ENCODE measurements around the gene LMAN2L.

LMAN2L gene

DNA sequence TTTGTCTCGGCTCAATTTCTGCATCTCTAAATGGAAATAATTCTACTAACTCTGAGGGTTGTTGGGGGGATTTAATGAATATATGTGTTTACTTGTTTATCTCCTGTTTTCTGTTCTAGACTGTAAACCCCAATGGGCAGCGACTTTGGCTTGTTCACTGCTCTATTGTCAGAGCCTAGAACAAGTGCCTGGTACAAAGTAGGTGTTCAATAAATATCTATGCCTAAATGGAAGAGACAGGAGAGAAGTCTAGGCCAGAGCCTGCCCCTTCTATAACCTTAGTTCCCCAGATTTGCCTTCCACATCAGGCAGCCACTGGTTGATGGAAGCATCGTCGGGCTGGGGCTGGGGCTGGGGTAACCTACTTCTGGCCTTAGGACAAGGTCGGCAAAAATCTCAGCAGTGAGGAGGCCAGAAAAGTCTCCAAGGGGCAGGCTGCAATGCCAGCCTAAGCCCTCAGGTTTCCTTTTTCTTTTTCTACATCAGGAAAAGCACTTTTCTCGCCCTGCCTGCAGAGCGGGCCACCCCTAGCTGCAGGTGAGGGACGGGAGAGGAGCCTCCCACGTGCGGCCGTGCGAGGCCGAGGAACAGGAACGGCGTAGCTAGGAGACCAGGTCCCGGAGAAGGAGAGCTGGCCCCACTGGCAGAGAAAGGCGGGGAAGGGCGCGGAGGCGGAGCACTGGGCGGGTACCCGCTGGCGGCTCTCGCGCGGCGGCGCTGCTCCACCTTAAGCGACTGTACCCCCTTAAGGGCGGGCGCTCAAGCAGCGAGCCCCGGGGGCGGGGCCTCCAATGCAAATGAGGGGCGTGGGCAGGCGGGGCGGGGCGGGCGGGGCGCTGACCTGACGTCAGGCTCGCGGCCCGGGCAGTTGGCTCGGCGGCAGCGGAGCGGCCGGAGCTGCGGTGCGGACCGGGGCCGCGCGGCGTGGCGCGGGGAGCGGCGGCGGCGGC, 20.4 kb upstream of the LMAN2L start, which contains the start of gene CNNM4:
TSS of gene CNNM4 (plus strand) at position 867 of the 950 bp plus-strand sequence. CDS start 98 bp downstream, outside the sequence.
- DNase-seq (ENCODE audit: low read depth), result peak; percentile 87

DNA sequence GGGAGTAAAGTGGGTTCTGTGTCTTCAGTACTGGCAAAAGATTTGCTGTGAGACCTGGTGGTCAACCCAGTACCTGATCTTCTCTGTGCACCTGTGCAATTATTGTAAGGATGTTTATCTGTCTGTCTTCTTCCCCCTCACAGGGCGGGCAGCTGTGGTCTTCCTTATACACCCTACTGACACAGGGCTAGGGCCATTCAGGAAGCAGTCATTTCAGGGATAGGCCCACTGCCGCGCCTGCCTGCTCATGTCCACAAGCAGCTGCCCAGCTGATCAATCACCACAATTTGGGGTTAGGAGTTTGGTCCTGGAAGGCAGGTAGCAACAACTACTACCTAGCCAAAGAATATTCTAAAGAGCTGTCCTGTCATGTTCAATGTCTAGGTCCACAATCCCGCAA, 19.7 kb upstream of the LMAN2L start:
- no peak for DNase-seq (ENCODE audit: low read depth)

DNA sequence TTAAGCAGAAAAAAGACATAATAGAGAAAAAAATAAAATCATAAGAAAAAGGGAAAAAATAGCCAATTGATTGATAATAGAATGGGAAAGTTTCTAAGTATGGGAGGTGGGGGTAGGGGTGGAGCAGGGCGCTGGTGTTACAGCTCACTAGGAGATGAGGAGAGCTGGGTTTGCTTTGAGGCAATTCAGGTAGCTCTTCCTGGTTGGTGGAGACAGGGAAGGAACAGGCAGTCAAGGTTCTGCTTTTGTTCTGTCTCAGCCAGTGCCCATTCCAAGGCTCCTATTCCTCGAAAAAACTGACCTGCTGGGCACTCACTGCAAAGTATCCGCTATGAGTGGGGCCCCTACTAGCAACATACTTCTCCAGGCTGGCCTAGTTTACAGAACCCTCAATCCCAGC, 19.1 kb upstream of the LMAN2L start:
- DNase-seq (ENCODE audit: low read depth), result no peak

DNA sequence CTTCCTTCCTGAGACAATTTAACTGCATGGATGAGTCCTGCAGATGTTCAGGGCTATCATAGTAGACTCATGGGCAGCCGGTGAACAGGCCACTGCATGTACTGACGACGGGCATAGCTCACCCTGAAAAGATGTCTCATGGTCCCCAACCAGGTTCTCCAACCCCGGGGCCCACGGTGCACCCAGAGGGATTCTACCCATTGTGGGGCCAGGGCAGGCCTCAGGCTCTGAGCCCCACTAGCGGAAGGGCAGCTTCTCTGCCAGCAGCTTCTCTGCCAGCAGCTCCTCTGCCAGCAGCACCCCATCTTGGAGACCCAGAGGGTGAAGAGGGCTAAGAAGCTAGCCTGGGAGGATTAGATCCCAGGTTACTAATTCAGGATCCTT, 17.6 kb upstream of the LMAN2L start:
- DNase-seq (ENCODE audit: low read depth), result no peak

DNA sequence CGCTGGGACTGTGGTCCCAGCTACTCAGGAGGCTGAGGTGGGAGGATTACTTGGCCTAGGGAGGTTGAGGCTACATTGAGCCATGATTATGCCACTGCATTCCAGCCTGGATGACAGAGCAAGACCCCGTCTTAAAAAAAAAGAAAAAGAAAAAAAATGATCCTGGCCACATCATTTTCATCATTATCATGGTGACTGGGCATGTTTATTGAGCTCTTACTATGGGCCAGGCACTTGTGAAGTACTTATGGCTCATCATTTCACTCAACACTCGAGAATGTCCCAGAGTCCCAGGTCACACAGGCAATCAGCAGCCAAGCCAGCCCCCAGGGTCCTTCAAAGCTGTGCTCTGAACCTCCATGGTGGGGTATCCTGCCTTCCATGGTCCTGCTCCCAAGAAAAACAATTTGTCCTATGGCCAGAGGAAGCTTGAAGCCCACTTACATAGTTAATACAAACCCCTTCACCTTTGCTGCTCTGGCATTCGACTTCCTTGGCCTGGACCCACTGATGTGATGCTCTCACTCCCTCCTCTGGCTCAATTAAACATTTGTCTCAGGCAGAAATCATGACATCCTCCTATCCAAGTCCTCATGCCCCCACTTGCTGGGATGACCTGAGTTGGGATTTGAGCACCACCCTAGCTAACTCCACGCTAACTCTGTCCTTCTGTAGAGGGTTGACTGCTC, 17.1 kb upstream of the LMAN2L start:
- DNase-seq (ENCODE audit: low read depth), result no peak

DNA sequence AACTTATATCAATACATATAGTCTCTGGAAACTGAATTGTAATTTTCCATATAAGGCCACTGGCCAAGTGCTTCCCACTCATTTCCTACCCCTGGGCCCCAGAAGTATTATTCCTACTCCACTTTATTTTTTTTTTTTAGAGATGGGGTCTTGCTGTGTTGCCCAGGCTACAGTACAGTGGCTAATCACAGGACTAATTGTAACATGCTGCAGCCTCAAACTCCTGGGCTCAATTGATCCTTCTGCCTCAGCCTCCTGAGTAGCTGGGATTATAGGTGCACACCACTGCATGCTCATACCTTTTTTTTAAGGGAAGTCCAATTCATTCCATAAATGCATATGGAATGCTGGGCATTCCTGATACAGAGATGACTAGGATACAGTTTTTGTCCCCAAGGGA, 14.5 kb upstream of the LMAN2L start:
- DNase-seq (ENCODE audit: low read depth), result no peak

DNA sequence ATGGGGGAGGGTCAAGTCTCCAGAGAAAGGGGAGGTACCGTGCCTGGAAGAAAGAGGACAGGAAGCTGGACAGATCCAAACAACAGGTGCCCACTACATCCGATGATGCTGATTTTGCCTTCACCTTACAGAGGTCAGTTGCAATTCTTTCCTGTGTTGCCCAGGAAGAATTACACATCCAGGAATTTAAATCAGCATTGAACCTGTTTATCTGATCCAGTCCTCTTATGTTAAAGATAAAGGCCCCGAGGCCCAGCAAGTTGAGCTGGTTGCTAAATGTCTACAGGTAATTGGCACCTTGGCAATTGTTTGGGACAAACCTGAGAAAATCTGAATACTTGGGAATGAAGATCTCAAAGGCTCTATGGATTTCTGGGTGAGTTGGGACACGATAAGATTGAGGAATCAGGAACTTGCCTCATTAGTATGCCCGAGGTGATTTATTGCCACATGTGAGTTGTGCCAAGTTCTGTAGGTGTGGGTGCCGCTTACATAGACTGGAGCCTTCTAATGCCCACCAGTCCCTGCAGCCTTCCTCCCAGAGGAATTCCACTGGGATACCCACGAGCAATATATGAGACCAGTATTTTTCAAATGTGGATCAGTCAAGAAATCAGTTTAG, 13.9 kb upstream of the LMAN2L start:
- no peak for DNase-seq (ENCODE audit: low read depth)

DNA sequence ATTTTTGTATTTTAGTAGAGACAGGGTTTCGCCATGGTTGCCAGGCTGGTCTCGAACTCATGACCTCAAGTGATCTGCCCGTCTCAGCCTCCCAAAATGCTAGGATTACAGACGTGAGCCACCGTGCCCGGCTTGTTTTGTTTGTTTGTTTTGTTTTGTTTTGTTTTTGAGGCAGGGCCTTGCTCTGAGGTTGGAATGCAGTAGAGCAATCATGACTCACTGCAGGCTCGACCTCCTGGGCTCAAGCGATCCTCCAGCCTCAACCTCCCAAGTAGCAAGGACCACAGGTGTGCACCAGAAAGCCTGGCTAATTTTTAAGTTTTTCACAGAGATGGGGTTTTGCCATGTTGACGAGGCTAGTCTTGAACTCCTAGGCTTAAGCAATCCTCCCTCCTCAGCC, 11.9 kb upstream of the LMAN2L start:
- DNase-seq (ENCODE audit: low read depth), result no peak

DNA sequence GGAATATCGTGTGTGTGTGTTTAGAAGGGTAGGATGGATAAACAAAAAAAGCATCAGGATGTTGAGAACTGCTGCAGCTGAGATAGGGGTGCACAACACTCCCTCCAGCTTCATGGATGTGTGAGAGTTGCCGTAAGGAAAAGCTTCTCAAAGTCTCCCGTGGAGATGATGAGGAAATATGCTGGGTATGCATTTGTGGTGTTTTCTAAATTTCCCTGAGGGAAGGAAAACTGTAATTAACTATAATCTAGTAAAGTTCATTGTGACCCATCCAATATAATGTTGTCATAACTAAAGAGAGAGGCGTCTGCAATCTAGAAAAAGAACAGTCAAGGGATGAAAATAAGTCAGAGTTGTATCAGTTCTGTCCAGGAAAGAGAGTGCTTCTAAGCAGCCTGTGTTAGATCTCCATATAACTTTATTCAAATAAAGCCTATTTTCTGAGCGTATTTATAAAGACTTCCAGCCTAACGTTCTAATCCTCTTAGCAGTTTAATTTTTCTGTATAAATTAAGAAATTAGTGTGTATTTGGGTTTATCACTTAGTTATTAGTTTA, 7.3 kb upstream of the LMAN2L start:
- no peak for DNase-seq (ENCODE audit: low read depth)

DNA sequence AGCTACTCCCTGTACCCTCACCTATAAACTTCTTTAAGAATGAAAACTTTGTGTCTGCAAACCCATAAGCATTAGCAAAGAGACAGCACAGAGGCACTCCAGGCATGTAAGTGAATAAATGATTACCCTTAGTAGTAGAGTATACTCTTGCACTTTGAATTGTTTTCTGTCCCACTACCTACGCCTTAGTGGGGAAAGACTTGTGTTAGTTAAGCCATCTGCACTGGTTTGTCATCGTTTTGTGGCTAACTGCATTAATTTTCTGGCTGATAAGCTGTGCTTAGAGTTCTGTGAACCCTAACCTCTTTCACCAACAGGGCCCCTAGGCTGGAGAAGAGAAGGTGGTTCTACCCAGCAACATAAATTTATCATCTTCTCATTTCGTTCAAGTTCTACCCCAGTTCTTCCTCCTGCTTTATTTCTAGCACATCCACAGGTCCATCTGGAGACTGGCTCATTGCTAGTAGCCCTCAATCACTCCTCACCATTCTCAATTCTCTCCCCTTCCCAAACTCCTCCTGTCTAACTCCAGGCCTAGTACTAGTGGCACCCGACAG, 710 bp downstream of the LMAN2L start:
- DNase-seq (ENCODE audit: low read depth), result no peak

DNA sequence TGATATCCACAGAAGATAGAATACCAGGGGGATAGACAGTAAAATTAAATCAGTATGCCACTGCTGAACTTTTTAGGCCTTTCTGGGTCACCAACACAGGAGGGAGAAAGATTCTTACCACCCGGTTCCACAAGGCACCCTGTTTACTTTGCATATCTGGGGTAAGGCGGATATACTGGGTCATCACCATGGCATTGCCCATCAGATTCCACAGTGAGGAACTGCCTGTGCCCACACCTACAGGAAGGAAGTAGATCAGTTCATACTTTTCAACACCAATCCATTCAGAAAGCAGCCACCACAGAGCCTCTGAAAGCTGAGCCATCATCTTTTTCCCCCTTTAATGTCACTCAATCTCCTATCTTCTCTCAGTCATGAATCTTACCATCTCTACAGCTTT, 2.0 kb downstream of the LMAN2L start:
- no peak for DNase-seq (ENCODE audit: low read depth)

DNA sequence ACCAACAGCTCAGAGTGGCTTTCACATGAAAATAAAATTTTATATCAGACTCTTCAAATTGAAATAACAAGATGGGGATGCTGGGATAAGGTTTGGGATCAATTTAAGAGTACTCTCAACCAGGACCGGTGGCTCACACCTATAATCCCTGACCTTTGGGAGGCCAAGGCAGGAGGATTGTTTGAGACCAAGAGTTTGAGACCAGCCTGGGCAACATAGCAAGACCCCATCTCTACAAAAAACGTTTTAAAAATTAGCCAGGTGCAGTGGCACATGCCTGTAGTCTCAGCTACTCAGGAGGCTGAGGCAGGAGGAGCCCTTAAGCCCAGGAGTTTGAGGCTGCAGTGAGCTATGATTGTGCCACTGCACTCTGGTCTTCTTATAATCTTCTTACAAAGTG, 2.6 kb downstream of the LMAN2L start:
- DNase-seq (ENCODE audit: low read depth), result no peak

DNA sequence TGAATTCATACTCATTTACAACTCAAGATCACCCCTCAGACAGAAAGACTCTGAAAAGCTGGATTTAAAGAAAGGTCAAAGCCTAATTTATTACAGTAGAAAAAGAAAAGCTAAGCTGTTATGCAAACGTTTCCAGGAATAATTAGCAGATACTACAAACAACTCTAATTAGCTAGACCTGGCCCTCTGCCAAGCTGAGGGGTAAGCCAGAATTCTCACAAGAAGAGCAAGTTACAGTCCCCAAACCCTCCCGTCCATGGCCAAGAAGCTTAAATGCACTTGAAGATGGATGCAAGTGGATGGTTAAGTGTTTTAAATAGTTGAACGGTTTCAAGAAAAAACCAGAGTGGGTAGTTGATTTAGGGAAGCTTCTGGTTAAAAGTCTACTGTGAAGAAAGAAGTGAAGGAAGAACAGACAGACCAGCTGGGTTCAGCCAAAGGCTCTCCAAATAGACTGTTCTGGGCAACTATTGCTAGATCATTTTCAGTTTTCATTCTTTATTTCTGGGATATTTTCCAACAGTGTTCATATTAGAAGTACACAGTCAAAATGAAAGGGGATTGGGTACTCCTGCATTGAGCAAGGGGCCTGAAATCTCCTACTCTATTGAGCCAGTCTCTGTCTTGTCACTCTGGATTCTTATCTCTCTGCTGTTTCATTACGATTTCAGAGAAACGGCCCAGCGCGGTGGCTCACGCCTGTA, 4.8 kb downstream of the LMAN2L start:
- DNase-seq (ENCODE audit: low read depth), result no peak

DNA sequence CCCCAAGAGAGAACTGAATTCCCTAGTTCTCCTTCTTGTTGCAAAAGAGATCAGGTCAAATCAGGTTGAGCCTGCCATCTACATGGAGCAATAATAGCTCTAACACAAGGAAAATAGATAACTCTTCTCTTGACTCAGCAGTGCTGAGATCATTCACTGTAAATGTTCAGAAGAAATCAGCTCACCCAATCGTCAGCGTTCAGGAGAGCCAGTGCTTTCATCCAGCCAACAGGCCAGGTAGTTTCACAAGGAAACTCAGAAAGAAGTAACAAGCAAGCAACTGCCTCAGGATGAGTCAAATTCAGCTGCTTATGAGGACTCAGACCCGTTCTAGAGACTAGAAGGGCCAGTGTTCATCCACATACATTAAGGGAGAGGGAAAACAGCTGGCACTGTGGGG, 5.9 kb downstream of the LMAN2L start:
- DNase-seq (ENCODE audit: low read depth), result no peak

DNA sequence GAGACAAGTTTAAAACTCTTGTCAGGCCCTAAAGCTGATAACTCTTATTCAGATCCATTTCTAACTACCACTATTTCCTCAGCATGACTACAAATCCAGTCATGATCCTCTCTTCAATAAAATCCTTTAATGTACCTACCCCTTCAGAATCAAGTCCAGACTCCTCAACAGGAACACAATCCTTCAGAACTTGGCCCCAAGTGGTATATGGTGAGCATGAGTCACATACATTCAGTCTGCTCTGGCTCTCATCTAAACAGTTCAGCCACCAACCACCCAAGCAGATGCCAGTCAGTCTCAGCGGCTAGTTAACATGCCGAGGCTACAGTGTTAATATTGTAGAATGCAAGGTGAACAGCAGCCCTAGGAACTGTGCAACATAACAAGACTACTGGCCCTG, 9.7 kb downstream of the LMAN2L start:
- no peak for DNase-seq (ENCODE audit: low read depth)

DNA sequence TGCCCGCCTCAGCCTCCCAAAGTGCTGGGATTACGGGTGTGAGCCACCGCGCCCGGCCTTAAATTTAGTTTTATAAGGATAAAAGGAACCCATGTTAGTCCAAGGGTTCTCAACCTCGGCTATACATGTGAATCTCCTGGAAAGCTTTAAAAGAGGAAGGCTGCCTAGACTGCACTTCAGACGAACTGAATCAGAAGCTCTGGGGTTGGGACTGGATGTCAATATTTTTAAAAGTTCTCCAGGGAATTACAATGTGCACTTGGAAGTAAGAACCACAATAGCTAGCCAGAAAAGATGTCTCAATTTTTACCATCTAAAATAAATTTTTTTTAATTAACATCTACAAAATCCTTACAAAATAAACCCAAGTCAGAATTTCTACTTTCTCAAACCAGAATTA, 10.1 kb downstream of the LMAN2L start:
- no peak for DNase-seq (ENCODE audit: low read depth)

DNA sequence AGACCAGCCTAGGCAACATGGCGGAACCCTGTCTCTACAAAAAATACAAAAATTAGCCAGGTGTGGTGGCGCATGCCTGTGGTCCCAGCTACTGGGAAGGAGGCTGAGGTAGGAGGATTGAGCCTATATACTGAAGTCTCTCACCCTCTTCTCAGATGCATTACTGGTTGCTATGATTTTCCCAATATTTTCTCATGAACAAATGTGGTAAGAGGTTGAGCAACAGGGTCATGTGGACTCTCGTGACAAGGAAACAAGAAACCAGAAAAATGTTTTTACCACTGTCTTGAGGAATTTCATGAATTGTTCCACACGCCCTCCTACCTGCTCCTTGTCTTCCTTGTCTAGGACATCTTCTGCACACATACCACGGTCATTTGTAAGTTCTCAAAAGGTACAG, 12.4 kb downstream of the LMAN2L start:
- DNase-seq (ENCODE audit: low read depth), result no peak

DNA sequence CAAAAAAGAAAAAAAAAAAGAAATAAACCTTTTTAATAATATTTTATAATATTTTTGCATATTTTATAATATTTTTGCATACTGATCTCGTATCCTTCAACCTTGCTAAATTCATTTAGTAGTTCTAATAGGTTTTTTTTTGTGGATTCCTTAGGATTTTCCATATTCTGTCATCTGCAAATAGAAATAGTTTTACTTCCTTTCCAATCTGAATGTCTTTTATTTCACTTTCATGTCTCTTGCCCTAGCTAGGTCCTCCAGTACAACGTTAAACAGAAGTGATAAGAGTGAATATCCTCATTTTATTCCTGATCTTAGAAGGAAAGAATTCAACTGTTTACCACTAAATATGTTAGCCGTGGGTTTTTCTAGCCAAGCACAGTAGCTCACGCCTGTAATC, 13.7 kb downstream of the LMAN2L start:
- DNase-seq (ENCODE audit: low read depth), result no peak

DNA sequence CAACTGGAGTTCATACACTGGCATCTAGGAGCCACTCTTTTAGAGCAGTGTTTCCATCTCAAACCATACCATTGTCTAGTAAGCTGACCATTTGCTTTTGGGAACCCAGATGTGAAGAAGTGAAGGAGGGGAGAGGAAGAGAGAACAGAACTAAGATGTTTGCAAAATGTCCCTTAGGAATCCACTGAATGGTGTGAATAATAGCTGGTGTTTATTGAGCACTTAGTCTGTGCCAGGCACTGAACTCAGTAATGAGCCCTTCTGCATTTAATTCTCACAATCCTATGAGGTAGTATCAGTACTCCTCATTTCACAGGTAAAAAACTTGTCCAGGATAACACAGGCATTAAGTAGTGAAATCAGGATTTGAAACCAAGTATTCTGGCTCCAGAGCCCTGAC, 23.5 kb downstream of the LMAN2L start:
- no peak for DNase-seq (ENCODE audit: low read depth)

DNA sequence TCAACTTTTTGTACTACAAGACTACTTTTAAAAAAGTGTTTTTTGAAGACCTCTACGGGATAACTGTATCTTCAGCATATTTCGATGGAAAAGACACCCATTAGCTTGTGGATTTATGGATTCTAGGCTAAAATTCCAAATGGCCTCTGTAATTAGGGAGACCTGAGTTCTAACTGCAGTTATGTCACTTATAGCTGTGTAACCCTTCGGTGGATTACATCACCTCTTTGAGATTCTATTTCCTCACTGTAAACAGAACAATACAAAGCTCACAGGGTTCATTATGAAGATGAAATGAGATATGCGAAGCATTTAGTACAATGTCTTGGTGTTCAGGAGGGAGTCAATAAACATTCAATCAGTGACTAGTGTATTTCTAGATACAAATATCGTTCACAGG, 24.2 kb downstream of the LMAN2L start:
- DNase-seq (ENCODE audit: low read depth), result no peak

DNA sequence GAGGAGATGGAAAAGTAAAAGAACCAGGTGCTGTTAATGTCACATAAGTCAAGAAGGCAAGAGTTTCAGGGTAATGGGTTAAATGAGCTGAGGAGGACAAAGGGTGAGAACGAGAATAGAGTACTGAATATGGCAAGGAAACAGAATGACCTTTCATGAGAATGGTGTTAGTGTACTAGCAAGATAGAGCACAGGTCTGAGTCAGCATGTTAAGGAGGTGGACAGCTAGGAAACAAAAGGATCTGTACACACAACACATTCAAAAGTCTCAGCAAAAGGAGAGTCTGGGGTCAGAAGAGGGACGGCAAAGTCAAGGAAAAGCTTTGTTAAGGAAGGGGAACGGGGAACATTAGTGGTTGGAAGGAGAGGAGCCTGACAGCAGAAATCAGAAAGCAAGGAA, 28.9 kb downstream of the LMAN2L start:
- DNase-seq (ENCODE audit: low read depth), result no peak

All from stimulated activated CD8-positive, alpha-beta memory T cell treated with anti-CD3 and anti-CD28 coated beads, Interleukin-12 subunit alpha, Interleukin-12 subunit beta, amount 100 ng/mL, for 4 hours (primary cell).